ENCODE results near the gene HHAT.

DNA sequence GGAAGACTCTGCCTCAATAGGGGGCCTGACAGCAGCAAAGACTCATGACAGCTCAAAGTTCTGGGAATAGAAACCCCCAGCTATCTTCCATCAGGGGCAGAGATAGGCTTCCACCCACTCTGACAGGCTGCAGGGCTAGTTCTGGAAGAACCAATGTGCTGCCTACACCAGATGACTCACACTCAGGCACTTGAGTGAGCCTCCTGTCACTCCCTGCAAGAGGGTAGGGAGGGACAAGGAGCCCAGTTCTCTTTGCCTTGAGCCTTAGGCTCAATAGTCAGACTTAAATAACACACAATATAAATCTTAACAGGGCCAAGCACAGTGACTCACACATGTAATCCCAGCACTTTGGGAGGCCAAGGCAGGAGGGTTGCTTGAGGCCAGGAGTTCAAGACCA lies 386.4 kb downstream of the HHAT start:
- no peak for TF ChIP-seq GATA3 (IDR thresholded peaks at IDR 0.05; ENCODE audit: low read depth, low read length)
- TF ChIP-seq GATA2 (IDR thresholded peaks at IDR 0.05; ENCODE audit: low read depth, low read length) = no peak

Data from SH-SY5Y (cell line).